NCI-H446 (cell line): ENCODE data around the gene VPS52.
A peak's percentile ranks its signal among the peaks of the same experiment; 100 is the strongest.
"Not testable (repeated sequence)": the region's sequence is repeated elsewhere in the genome, so short reads cannot be mapped to it uniquely, and the experiment has no call there.

Experiments
- DNase-seq, 2 experiments: peaks; one replicate each; lab custom pipeline; 2025; lab: John Stamatoyannopoulos, UW

VPS52 gene

GRCh38 chr6:33301877-33302276 lies 30.2 kb upstream of the VPS52 start:
- DNase-seq, result no peak

- DNase-seq, result peak; percentile 89 to 94
Measured at GRCh38 chr6:33299237-33299944, 27.7 kb upstream of the VPS52 start.

DNA sequence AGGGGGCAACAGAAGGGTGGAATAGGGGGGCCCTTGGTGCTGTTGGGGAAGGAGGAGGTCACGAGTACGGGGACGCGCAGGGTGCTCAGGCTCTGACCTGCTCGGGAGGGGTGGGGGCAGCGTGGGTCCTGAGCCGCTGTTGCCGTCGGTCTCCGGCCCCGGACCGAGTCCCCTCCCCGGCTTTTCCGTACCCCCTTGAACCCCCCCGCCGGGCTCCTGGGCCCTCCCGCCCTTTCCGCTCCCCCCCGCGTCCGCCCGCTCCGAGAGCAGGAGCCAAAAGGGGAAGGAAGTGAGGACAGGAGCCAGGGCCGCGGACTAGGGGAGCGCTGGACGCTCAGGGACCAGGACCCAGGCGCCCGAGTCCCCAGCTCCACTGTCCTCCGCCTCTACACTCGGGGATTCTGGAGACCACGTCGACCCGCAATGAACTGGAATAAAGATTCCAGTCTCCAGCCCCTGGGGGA lies 27.1 kb upstream of the VPS52 start, which contains the start of gene RGL2:
Gene RGL2, minus strand, starts transcription at position 170 of the 464 bp plus-strand sequence. CDS start 332 bp downstream, outside the sequence.
- DNase-seq, result no peak

GRCh38 chr6:33297956-33298772 lies 26.5 kb upstream of the VPS52 start:
- DNase-seq, result peak; percentile 29 to 42

GRCh38 chr6:33297406-33297955 lies 25.8 kb upstream of the VPS52 start:
- no peak for DNase-seq

DNA sequence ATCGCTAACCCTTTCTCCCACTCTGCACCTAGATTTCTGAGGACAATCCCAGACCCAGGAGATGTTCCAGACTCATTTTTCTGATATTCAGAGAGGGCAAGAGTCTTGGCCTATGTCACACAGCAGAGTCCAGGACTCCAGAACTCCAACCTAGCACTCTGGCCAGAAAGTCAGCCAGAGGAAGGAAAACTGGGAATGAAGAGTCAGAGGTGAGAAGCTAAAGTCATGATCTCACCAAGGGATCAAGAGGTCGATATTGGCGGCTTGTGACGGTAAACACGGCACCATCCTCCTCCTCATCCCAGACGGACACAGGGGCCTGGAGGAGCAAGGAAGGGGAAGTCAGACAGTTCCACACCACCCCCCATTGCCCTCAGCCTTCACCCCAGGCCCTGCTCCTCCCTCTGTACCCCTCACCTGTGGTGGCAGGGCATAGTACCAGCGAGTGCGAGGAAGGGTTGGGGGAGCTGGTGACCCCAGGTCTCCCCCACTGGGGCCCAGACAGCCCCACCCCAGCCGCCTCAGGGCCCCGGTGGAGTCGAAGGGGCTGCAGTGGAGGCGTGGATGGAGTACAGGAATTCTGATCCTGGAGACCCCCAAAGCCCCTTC lies 25.2 kb upstream of the VPS52 start:
- DNase-seq, result no peak

DNA sequence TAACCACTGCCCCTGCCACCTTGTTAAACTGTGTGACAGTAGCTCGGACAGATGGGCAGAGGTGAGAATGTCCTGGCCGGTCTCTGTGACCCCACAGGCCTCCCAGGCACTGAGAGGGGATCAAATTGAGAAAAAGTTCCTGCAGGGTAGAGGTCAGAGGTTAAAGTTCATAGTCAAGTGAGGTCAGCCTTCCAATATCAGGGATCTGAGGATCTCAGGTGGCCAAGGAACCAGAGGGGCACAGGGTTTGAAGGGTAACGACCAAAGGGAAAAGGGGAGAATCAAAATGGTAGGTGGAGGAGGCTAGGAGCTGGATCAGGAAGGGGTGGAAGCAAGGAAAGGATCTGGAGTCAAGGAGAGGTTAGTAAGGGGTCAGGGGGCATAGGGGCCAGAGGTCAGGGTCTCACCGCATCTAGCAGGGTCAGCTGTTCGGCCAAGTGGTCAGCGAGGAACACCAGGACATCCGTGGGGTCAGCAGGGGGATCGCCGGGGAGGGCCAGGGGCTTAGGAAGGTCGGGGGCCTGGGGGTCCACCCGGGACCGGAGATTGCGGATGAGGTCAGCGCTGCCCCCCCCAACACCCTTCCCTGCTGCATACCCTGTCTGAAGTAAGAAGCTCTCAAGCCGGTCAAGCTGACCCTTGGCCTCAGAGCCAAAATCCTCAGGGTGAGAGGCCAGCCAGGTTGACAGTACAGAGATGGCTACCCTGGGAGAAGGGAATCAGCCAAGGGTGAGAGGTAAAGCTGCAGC lies 24.1 kb upstream of the VPS52 start:
- no peak for DNase-seq

DNA sequence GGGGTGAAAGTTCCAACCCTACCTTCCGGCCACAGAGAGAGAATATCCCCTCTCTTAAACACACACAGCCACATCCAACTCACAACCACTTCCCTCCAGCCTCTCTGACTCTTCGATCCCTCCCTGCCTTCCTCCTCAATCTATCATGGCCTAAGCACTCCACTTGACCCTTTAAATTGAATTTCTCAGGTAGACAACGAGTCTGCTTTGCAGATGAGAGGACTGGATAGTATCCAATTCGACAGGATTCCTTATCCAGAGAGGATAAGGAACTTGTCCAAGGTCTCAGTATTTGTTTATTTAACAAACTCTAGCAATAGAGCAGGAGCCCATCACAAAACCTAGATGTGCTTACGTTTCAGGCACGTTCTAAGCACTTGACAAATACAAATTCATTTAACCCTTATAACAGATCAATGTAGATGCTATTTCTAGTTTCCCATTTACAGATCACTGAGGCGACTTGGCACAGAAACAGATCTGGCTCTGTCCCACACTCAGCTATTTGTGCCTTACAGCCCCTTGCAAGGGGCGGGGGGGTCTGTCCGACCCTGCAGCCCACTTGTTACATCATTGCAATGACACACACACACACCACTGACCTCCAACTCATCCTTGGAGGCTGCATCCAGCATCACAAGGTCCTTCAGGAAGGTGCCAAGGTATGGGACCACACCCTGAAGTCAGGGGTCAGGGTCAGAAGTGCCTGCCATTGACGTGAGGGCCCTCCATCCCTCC lies 22.6 kb upstream of the VPS52 start:
- DNase-seq, result no peak

- no peak for DNase-seq
Measured at GRCh38 chr6:33292996-33293682, 21.5 kb upstream of the VPS52 start.

DNA sequence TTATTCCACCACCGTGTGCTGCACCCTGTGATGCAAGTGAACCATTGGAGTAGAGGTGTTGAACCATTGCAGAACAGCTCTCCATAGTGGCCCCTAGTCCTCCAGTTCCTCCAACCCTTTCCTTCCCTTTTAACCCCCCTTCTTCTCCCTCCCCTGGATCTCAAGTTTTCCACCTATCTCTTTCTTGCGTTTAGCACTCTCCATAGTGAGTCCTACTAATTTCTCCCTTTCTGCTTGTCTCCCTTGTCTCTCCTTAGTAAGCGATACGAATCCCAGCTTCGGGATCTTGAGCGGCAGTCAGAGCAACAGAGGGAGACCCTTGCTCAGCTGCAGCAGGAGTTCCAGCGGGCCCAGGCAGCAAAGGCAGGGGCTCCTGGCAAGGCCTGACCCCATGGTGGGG lies 18.8 kb upstream of the VPS52 start:
- no peak for DNase-seq

GRCh38 chr6:33289784-33290315 lies 18.2 kb upstream of the VPS52 start:
- no peak for DNase-seq

DNA sequence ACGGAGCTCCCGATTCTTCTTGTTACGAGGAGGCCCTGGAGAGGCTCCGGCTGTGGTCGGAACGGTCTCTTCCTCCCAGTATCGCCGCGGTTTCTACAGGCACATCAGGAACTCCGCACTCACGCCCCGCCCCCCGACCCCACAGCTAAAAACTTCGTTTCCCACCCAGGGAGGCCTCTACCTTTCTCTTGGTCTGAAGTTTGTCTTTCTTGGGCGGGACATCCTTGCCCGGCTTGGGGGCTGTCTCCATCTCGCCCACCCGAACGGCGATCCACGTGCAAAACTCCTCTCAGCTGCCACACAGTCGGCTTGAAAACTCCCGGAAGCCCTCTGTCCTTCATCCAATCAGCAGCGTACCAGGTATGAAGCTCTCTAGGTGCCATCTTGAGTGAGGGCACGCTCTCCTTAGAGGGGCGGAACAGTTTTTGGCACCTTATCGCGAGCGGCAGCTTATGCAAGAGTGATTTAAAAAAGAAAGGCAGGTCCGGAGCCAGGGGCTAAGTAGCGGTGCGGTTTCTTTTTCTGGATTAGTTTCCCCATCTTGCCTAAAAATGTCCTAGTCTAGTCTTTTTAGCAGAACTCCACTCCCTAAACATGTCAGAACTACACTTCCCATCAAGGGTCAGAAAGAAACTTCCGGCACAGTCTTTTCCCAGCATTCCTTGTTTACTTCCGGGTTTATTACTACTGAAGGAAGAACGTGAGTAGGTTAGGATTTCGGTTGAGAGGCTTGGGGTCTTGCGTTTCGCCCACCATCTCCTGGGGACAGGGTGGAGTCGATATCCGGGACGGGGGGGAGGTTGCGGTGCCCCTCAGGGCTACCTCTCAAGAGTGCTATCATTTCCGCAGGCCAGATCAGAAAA lies 17.5 kb upstream of the VPS52 start, which contains the start of the genes PFDN6 and WDR46:
Gene PFDN6, plus strand, starts transcription at position 681 of the 863 bp plus-strand sequence. CDS start 256 bp downstream, outside the sequence.
Gene WDR46, minus strand, starts transcription at position 319 of the 863 bp plus-strand sequence. Its CDS starts 69 bp downstream, at position 250.
- peak; percentile 83 to 84 for DNase-seq

GRCh38 chr6:33288141-33288920 lies 16.7 kb upstream of the VPS52 start:
- no peak for DNase-seq

DNA sequence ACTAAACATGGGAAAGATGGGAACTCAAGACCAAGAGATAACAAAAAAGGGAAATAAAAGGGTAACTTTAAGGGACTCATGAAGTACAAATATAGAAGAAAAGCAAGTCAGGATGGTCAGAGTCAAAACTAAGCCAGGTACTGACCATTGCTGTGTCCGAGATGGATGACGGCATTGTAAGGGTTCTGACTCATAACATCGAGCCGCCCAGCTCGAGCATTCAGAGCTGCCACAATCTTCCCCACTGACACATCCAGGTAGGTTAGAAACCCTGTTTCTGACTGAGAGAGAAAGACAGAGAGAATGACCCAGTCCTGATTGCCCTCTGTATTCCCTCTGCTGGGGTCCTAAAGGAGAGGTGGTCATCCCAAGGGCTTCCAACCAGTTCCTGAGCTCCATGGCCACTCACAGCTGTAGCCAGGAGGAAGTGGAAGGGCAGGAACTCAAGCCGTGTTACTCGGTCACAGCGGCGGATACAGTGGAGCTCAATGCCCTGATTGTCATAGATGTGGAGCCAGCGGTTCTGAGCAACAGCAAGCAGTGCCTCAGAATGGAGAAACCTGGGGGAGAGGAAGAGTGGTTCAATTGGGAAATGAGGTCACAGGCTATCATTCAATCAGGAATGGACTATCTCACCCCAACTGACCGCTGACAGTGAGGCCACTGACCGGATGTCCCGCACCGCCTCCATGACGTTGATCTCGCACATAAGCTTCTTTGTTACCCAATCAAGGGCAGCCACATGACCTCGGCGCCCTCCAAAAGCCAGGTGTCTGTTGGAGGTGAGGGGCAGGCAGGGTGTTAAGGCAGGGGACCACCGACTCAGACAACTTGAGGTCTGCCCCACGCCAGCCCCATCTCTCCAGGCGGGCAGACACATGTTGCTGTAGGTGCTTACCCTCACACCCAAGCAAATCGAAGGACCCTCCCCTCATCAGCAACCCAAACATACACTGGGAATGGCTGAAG lies 15.6 kb upstream of the VPS52 start:
- DNase-seq, result no peak

- DNase-seq, result not testable (repeated sequence)
Measured at GRCh38 chr6:33285214-33285613, 13.5 kb upstream of the VPS52 start.

DNA sequence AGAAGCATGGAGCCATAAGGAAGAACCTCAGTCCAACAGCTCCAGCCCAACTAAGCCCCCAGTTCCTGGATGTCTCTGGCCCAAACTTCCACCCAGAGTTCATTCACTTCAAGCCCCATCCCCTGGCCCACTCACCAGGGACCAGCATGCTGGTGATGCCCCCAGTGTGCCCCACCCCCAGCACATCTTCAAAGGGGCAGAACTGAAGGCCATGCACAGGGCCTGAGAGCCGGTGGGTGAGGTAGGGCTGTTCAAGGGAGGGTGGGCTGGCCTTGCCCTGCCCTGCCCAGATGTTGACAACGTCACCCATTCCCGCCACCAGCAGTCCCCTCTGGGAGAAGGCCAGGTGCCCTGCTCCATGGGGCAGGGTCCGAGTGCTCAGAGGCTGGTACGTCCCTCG lies 8.9 kb upstream of the VPS52 start:
- DNase-seq, result no peak
